IPS-NIHi11 (cell line): Measurements from ENCODE around the gene SCAF1.
A peak's percentile ranks its signal among the peaks of the same experiment; 100 is the strongest.

Experiments used
- DNase-seq: peaks from one replicate; pipeline ENCODE4 v3.0.0; 2012; ENCODE audit warnings: mixed read lengths, low spot score

Gene SCAF1

GRCh38 chr19:49641688-49642491 is at the start of gene SCAF1:
Gene SCAF1, plus strand, starts transcription at chr19:49642209. Its CDS starts 2,818 bp downstream, at chr19:49645027.
- peak; percentile 94 for DNase-seq

GRCh38 chr19:49592486-49593232 is 49.4 kb upstream of the SCAF1 start:
- no peak for DNase-seq

- peak; percentile 100 for DNase-seq
Measured at GRCh38 chr19:49593233-49594113, 48.5 kb upstream of the SCAF1 start.

GRCh38 chr19:49594157-49594992 is 47.6 kb upstream of the SCAF1 start:
- DNase-seq: no peak

GRCh38 chr19:49594993-49595818 is 46.8 kb upstream of the SCAF1 start:
- no peak for DNase-seq

GRCh38 chr19:49595819-49596404 is 46.1 kb upstream of the SCAF1 start:
- no peak for DNase-seq

GRCh38 chr19:49596407-49596806 is 45.6 kb upstream of the SCAF1 start:
- DNase-seq: no peak

- no peak for DNase-seq
Measured at GRCh38 chr19:49596954-49597702, 44.9 kb upstream of the SCAF1 start.

- DNase-seq: no peak
Measured at GRCh38 chr19:49597703-49597974, 44.4 kb upstream of the SCAF1 start.

- DNase-seq: no peak
Measured at GRCh38 chr19:49599378-49600295, 42.4 kb upstream of the SCAF1 start.

- DNase-seq: no peak
Measured at GRCh38 chr19:49601482-49602038, 40.4 kb upstream of the SCAF1 start.

- DNase-seq: no peak
Measured at GRCh38 chr19:49602806-49603205, 39.2 kb upstream of the SCAF1 start.

- no peak for DNase-seq
Measured at GRCh38 chr19:49605605-49606004, 36.4 kb upstream of the SCAF1 start.

GRCh38 chr19:49609499-49610092 is 32.4 kb upstream of the SCAF1 start:
- DNase-seq: no peak

- DNase-seq: no peak
Measured at GRCh38 chr19:49613374-49613773, 28.6 kb upstream of the SCAF1 start.

- no peak for DNase-seq
Measured at GRCh38 chr19:49614096-49614833, 27.7 kb upstream of the SCAF1 start.

- no peak for DNase-seq
Measured at GRCh38 chr19:49615861-49616260, 26.1 kb upstream of the SCAF1 start.
